ENCODE measurements around the gene VAPA.
"Not testable (repeated sequence)": the region's sequence is repeated elsewhere in the genome, so short reads cannot be mapped to it uniquely, and the experiment has no call there.

Gene VAPA

GRCh38 chr18:9898792-9899549, 14.8 kb upstream of the VAPA start:
- peak; percentile 20 for FAIRE-seq
- no peak for TF ChIP-seq POLR2A (IDR thresholded peaks at IDR 0.05; ENCODE audit: low read depth, low read length)
- DNase-seq (ENCODE audit: insufficient read length, low spot score), result no peak

GRCh38 chr18:9899550-9899930, 14.3 kb upstream of the VAPA start:
- FAIRE-seq; DNase-seq (ENCODE audit: insufficient read length, low spot score): not testable (repeated sequence)

GRCh38 chr18:9900699-9901098, 13.1 kb upstream of the VAPA start:
- no peak for TF ChIP-seq POLR2A (IDR thresholded peaks at IDR 0.05; ENCODE audit: low read depth, low read length)
- FAIRE-seq (no peak), DNase-seq (ENCODE audit: insufficient read length, low spot score) (no peak)

- no peak for TF ChIP-seq POLR2A (IDR thresholded peaks at IDR 0.05; ENCODE audit: low read depth, low read length)
- DNase-seq (ENCODE audit: insufficient read length, low spot score), result no peak
- peak; percentile 20 for FAIRE-seq
These were observed 12.4 kb upstream of the VAPA start for GRCh38 chr18:9901377-9901776.

GRCh38 chr18:9902264-9902663, 11.6 kb upstream of the VAPA start:
- DNase-seq (ENCODE audit: insufficient read length, low spot score); FAIRE-seq: not testable (repeated sequence)

- DNase-seq (ENCODE audit: insufficient read length, low spot score), result no peak
- FAIRE-seq, result no peak
- TF ChIP-seq POLR2A (IDR thresholded peaks at IDR 0.05; ENCODE audit: low read depth, low read length), result no peak
These were observed 11.0 kb upstream of the VAPA start for GRCh38 chr18:9902832-9903231.

- no peak for TF ChIP-seq POLR2A (IDR thresholded peaks at IDR 0.05; ENCODE audit: low read depth, low read length)
- DNase-seq (ENCODE audit: insufficient read length, low spot score), result no peak
- no peak for FAIRE-seq
These were observed 8.4 kb upstream of the VAPA start for GRCh38 chr18:9905401-9905922.

- DNase-seq (ENCODE audit: insufficient read length, low spot score), result no peak
- no peak for FAIRE-seq
- TF ChIP-seq POLR2A (IDR thresholded peaks at IDR 0.05; ENCODE audit: low read depth, low read length), result no peak
These were observed 7.3 kb upstream of the VAPA start for GRCh38 chr18:9906481-9906880.

- DNase-seq (ENCODE audit: insufficient read length, low spot score) (no peak), FAIRE-seq (no peak)
- no peak for TF ChIP-seq POLR2A (IDR thresholded peaks at IDR 0.05; ENCODE audit: low read depth, low read length)
These were observed 5.9 kb upstream of the VAPA start for GRCh38 chr18:9907867-9908266.

GRCh38 chr18:9910071-9910470, 3.7 kb upstream of the VAPA start:
- no peak for FAIRE-seq
- no peak for DNase-seq (ENCODE audit: insufficient read length, low spot score)
- no peak for TF ChIP-seq POLR2A (IDR thresholded peaks at IDR 0.05; ENCODE audit: low read depth, low read length)

GRCh38 chr18:9910661-9911060, 3.2 kb upstream of the VAPA start:
- TF ChIP-seq POLR2A (IDR thresholded peaks at IDR 0.05; ENCODE audit: low read depth, low read length), result no peak
- no peak for FAIRE-seq
- no peak for DNase-seq (ENCODE audit: insufficient read length, low spot score)

GRCh38 chr18:9911226-9911625, 2.6 kb upstream of the VAPA start:
- DNase-seq (ENCODE audit: insufficient read length, low spot score), result no peak
- no peak for FAIRE-seq

GRCh38 chr18:9912285-9912684, 1.5 kb upstream of the VAPA start:
- peak; percentile 50 for FAIRE-seq
- not testable (repeated sequence) for DNase-seq (ENCODE audit: insufficient read length, low spot score)

More at GRCh38 chr18:9911226-9911625, 2.6 kb upstream of the VAPA start:
- TF ChIP-seq POLR2A (IDR thresholded peaks at IDR 0.05; ENCODE audit: low read depth, low read length), result no peak

- DNase-seq (ENCODE audit: insufficient read length, low spot score) (no peak), FAIRE-seq (no peak)
- no peak for TF ChIP-seq POLR2A (IDR thresholded peaks at IDR 0.05; ENCODE audit: low read depth, low read length)
These were observed 678 bp upstream of the VAPA start for GRCh38 chr18:9913151-9913525.

- TF ChIP-seq POLR2A (IDR thresholded peaks at IDR 0.05; ENCODE audit: low read depth, low read length), result no peak
- FAIRE-seq (no peak), DNase-seq (ENCODE audit: insufficient read length, low spot score) (no peak)
These were observed 443 bp downstream of the VAPA start for GRCh38 chr18:9914334-9914583.
